Measurements from ENCODE around the gene SH2D3A. TPM values are rescaled to one million over a fixed set of nuclear protein-coding genes. Genes with fewer than 3 reads are reported as not detected.
A peak's percentile ranks its signal among the peaks of the same experiment; 100 is the strongest.

SH2D3A gene
- total RNA-seq (2021) (43.3 and 43.4 TPM in 2 replicates), Bru-seq, nascent RNA (percentile 83 among the genes with signal in this experiment), BruChase-seq, experiment 1, labeled RNA remaining after a 2-hour chase (percentile 73 among the genes with signal in this experiment), BruChase-seq, experiment 2, labeled RNA remaining after a 6-hour chase (percentile 83 among the genes with signal in this experiment)
- long read RNA-seq, transcript SH2D3A-201 (10 exons, 2,296 nt): major isoform, 22 of 66 reads
- long read RNA-seq, partial matches to known transcripts: 11 of 66 reads
- long read RNA-seq, other reads (novel, unspliced or antisense): 31 of 66 reads

DNA sequence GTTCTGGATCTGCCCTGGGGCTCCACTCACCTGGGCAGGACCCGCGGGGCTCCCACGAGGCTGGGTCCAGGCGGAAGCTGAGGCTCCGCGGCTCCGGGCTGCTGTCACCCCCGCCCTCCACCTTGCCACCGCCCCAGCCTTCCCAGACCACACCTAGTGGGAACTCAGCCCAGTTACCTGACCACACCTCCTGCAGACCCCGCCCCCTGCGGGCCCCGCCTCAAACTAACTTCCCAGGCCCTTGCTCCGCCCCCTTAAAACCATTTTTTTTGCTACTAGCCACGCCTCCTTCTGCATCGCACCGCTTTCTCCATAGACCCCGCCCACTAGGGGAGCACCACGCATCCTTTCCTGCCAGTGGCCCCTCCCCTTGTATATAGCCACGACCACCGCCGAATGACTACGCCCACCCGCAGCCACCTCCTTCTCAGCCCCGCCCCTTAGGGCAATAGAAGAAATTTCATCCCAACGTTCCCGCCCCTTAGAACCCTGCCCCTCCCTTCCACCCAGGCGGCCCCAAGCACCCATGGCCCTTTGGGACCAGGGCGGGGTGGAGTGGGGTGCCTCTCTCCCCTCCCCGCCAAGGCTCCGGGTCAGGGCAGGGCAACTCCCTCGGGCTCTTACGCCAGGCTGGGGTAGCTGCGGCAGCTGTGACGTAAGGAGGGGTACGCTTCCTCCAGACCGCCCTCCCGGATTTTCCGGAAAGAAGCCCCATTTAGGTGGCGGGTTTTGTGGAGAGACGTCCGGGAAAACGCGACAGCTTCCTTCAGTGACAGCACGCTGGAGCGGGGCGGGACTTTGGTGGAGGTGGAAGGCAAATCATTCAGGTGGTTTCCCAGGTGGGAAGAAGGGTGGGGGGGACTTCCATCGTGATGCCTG lies at the start of gene SH2D3A:
TSS of gene SH2D3A (minus strand) at position 79 of the 879 bp plus-strand sequence. CDS start 3,687 bp downstream, outside the sequence.
- H3K27ac ChIP-seq: peak within 1 kb of the TSS; percentile 98
- H3F3A ChIP-seq (ENCODE audit: insufficient read depth, low read depth): peaks cover 38% of the 10 kb centered on the region
- ChIA-PET POLR2A (ENCODE audit: unreplicated experiment) (interaction anchor here (0.7 to 1.2 kb wide), 2 partner anchors 33 to 229 kb away, joined by 9 to 15 read pairs; no protein-coding TSS in a partner anchor), CTCF (no interaction called here)
- H3K4me2 ChIP-seq: peak within 1 kb of the TSS; percentile 93
- H3K79me2 ChIP-seq (ENCODE audit: low read depth): peaks cover 38% of the 10 kb centered on the region
- intact Hi-C loops (cut with micrococcal nuclease; ENCODE audit: unreplicated experiment): loop anchor here (1.0 kb wide), 4 partner anchors 29 to 95 kb away; no protein-coding TSS in a partner anchor
- no TSS peak for BruUV-seq (replicated peaks)
- H3K36me3 ChIP-seq (ENCODE audit: low read depth): peaks cover 12% of the 10 kb centered on the region
- H2AFZ ChIP-seq: peak within 1 kb of the TSS; percentile 65; the same call in 1 of the 2 replicates
- peaks cover 26% of the 10 kb centered on the region for H3K4me1 ChIP-seq (replicated peaks; ENCODE audit: insufficient read depth)
- H3K9me2 ChIP-seq (ENCODE audit: insufficient read depth): no peaks in the 10 kb centered on the region
- H4K20me1 ChIP-seq (ENCODE audit: insufficient read depth): no peaks in the 10 kb centered on the region
- peak within 1 kb of the TSS; percentile 74 for H3K4me3 ChIP-seq
- DNase-seq: peak; percentile 81 to 93
- no peaks in the 10 kb centered on the region for H3K27me3 ChIP-seq (ENCODE audit: insufficient read depth, low read depth)
- no peaks in the 10 kb centered on the region for H3K9me3 ChIP-seq (ENCODE audit: insufficient read depth, low read depth)
- TF ChIP-seq EZH2 (IDR thresholded peaks at IDR 0.05; ENCODE audit: low read depth): no peak
- TF ChIP-seq, protein P1, sequence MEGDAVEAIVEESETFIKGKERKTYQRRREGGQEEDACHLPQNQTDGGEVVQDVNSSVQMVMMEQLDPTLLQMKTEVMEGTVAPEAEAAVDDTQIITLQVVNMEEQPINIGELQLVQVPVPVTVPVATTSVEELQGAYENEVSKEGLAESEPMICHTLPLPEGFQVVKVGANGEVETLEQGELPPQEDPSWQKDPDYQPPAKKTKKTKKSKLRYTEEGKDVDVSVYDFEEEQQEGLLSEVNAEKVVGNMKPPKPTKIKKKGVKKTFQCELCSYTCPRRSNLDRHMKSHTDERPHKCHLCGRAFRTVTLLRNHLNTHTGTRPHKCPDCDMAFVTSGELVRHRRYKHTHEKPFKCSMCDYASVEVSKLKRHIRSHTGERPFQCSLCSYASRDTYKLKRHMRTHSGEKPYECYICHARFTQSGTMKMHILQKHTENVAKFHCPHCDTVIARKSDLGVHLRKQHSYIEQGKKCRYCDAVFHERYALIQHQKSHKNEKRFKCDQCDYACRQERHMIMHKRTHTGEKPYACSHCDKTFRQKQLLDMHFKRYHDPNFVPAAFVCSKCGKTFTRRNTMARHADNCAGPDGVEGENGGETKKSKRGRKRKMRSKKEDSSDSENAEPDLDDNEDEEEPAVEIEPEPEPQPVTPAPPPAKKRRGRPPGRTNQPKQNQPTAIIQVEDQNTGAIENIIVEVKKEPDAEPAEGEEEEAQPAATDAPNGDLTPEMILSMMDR (conservative IDR thresholded peaks at IDR 0.05): no peak

DNA sequence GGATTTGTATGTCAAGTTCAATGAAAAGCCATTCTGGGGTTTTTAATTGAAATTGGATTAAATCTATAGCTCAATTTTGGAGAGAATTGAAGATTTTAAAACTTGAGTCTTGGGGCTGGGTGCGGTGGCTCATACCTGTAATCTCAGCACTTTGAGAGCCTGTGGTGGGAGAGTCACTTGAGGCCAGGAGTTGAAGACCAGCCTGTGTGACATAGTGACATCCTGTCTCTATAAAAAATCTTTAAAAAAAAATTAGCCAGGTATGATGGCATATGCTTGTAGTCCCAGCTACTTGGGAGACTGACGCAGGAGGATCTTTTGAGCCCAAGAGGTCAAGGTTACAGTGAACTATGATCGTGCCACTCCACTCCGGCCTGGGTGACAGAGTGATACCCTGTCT lies 46.4 kb upstream of the SH2D3A start:
- POLR2A ChIA-PET (ENCODE audit: unreplicated experiment): interaction anchor here (0.7 kb wide), 1 partner anchor 515 kb away, joined by 12 read pairs; no protein-coding TSS in a partner anchor
- no TSS peak for BruUV-seq (replicated peaks)
- Histone ChIP-seq H3K4me2 (peak overlapping the region; percentile 26; the same call in 1 of the 2 replicates), H3F3A (ENCODE audit: insufficient read depth, low read depth) (peaks cover 6% of the 10 kb centered on the region; the same call in 1 of the 2 replicates), H3K79me2 (ENCODE audit: low read depth) (no peaks in the 10 kb centered on the region), H3K36me3 (ENCODE audit: low read depth) (no peaks in the 10 kb centered on the region), H3K27ac (no peak overlapping the region), H3K4me3 (no peak overlapping the region), H3K4me1 (replicated peaks; ENCODE audit: insufficient read depth) (peaks cover 9% of the 10 kb centered on the region), H3K27me3 (ENCODE audit: insufficient read depth, low read depth) (no peaks in the 10 kb centered on the region), H3K9me2 (ENCODE audit: insufficient read depth) (0 out of 2 replicates have a peak, but pooled peaks cover 3% of the 10 kb centered on the region), H3K9me3 (ENCODE audit: insufficient read depth, low read depth) (no peaks in the 10 kb centered on the region), H4K20me1 (ENCODE audit: insufficient read depth) (no peaks in the 10 kb centered on the region), H2AFZ (no peak overlapping the region)
- CTCF ChIA-PET: no interaction called here
- no peak for DNase-seq
- no peak for TF ChIP-seq EZH2 (IDR thresholded peaks at IDR 0.05; ENCODE audit: low read depth)
- TF ChIP-seq, protein P1 (conservative IDR thresholded peaks at IDR 0.05): no peak
- intact Hi-C loops (cut with micrococcal nuclease; ENCODE audit: unreplicated experiment): no loop called here

DNA sequence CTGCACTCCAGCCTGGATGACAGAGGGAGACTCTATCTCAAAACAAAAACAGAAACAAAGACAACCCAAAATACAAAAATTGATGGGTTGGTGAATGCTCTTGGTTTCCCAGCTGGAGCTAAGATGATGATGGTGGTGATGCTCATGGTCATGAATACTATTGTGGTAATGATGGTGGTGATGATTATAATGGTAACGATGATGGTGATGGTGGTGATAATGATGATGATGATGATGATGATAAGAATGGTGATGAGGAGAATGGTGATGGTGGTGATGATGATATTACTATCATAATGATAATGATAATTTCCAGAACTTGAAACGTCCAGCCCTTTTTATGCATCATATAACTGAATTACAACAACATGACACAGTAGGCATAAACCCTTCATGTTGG lies 45.4 kb upstream of the SH2D3A start:
- no peak for TF ChIP-seq EZH2 (IDR thresholded peaks at IDR 0.05; ENCODE audit: low read depth)
- TF ChIP-seq, protein P1 (conservative IDR thresholded peaks at IDR 0.05): no peak
- no peak for DNase-seq
- ChIA-PET POLR2A (ENCODE audit: unreplicated experiment) (interaction anchor here (0.6 kb wide), 1 partner anchor 272 kb away, joined by 4 read pairs; no protein-coding TSS in a partner anchor), CTCF (no interaction called here)
- Histone ChIP-seq H3K27me3 (ENCODE audit: insufficient read depth, low read depth) (no peaks in the 10 kb centered on the region), H3K4me3 (no peak overlapping the region), H3K27ac (no peak overlapping the region), H3K9me2 (ENCODE audit: insufficient read depth) (0 out of 2 replicates have a peak, but pooled peaks cover 3% of the 10 kb centered on the region), H4K20me1 (ENCODE audit: insufficient read depth) (no peaks in the 10 kb centered on the region), H2AFZ (no peak overlapping the region), H3K9me3 (ENCODE audit: insufficient read depth, low read depth) (no peaks in the 10 kb centered on the region), H3F3A (ENCODE audit: insufficient read depth, low read depth) (peaks cover 6% of the 10 kb centered on the region; the same call in 1 of the 2 replicates), H3K4me1 (replicated peaks; ENCODE audit: insufficient read depth) (peaks cover 9% of the 10 kb centered on the region), H3K79me2 (ENCODE audit: low read depth) (no peaks in the 10 kb centered on the region), H3K36me3 (ENCODE audit: low read depth) (no peaks in the 10 kb centered on the region), H3K4me2 (no peak overlapping the region)
- BruUV-seq (replicated peaks): no TSS peak
- intact Hi-C loops (cut with micrococcal nuclease; ENCODE audit: unreplicated experiment): no loop called here

All from PC-9 (cell line).